HCT116 (cell line): ENCODE results near the gene COL5A2.

Source experiments
- REST ChIP-seq: IDR thresholded peaks from 2 replicates; pipeline ENCODE4 v1.6.1; 2012; ENCODE audit warnings: low read depth
- TF ChIP-seq, protein P1 (sequence below), 3 experiments: fragments of 200-600 bp in 1 of 3; sonication (generic) in 1 of 3; IDR thresholded peaks in 2 of 3; conservative IDR thresholded peaks in 1 of 3; 2 replicates each; pipeline ENCODE4 v1.5.1; 2012 to 2017; ENCODE audit warnings: low read depth in 2 of 3, low read length in 2 of 3, antibody characterized with exemption in 1 of 3, borderline replicate concordance in 1 of 3, control low read depth in 1 of 3, mild to moderate bottlenecking in 1 of 3, mixed read lengths in 1 of 3, mixed run types in 1 of 3, moderate library complexity in 1 of 3; ENCODE audit not compliant: insufficient read depth in 1 of 3

GRCh38 chr2:189046320-189046719 is 133.2 kb downstream of the COL5A2 start:
- no peak for TF ChIP-seq REST
- TF ChIP-seq, protein P1, sequence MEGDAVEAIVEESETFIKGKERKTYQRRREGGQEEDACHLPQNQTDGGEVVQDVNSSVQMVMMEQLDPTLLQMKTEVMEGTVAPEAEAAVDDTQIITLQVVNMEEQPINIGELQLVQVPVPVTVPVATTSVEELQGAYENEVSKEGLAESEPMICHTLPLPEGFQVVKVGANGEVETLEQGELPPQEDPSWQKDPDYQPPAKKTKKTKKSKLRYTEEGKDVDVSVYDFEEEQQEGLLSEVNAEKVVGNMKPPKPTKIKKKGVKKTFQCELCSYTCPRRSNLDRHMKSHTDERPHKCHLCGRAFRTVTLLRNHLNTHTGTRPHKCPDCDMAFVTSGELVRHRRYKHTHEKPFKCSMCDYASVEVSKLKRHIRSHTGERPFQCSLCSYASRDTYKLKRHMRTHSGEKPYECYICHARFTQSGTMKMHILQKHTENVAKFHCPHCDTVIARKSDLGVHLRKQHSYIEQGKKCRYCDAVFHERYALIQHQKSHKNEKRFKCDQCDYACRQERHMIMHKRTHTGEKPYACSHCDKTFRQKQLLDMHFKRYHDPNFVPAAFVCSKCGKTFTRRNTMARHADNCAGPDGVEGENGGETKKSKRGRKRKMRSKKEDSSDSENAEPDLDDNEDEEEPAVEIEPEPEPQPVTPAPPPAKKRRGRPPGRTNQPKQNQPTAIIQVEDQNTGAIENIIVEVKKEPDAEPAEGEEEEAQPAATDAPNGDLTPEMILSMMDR (IDR thresholded peaks at IDR 0.05 in 2 of 3, conservative IDR thresholded peaks at IDR 0.05 in 1 of 3; ENCODE audit: borderline replicate concordance in 1 of 3, insufficient read depth in 1 of 3, low read depth in 2 of 3, low read length in 2 of 3): no peak
